Activated naive CD4-positive, alpha-beta T cell (primary cell): ENCODE results near the gene CEP120.
A peak's percentile ranks its signal among the peaks of the same experiment; 100 is the strongest.
"Not testable (repeated sequence)": the region's sequence is repeated elsewhere in the genome, so short reads cannot be mapped to it uniquely, and the experiment has no call there.

ENCODE experiments used
- DNase-seq, 4 experiments: peaks; one replicate each; lab custom pipeline; 2025; lab: John Stamatoyannopoulos, UW

CEP120 gene

GRCh38 chr5:123387313-123387712 lies 35.9 kb downstream of the CEP120 start:
- DNase-seq = no peak

- DNase-seq = no peak
Measured at GRCh38 chr5:123382252-123382651, 41.0 kb downstream of the CEP120 start.

GRCh38 chr5:123371575-123372179 lies 51.5 kb downstream of the CEP120 start:
- DNase-seq = peak in 2 of 4 experiments; percentile 1 to 16

GRCh38 chr5:123369371-123369968 lies 53.7 kb downstream of the CEP120 start:
- no peak for DNase-seq

GRCh38 chr5:123367739-123368138 lies 55.5 kb downstream of the CEP120 start:
- no peak for DNase-seq

- DNase-seq = no peak
Measured at GRCh38 chr5:123365156-123365555, 58.0 kb downstream of the CEP120 start.

GRCh38 chr5:123364441-123365155 lies 58.6 kb downstream of the CEP120 start:
- no peak for DNase-seq

- no peak for DNase-seq
Measured at GRCh38 chr5:123360910-123361309, 62.3 kb downstream of the CEP120 start.

- no peak for DNase-seq
Measured at GRCh38 chr5:123360201-123360571, 63.0 kb downstream of the CEP120 start.

GRCh38 chr5:123359454-123360200 lies 63.6 kb downstream of the CEP120 start:
- no peak for DNase-seq

- DNase-seq = no peak
Measured at GRCh38 chr5:123358751-123359150, 64.5 kb downstream of the CEP120 start.

- DNase-seq = no peak
Measured at GRCh38 chr5:123358304-123358703, 64.9 kb downstream of the CEP120 start.

GRCh38 chr5:123351820-123352219 lies 71.4 kb downstream of the CEP120 start:
- DNase-seq = no peak

- DNase-seq = no peak
Measured at GRCh38 chr5:123351240-123351639, 72.0 kb downstream of the CEP120 start.

GRCh38 chr5:123350742-123351141 lies 72.5 kb downstream of the CEP120 start:
- no peak for DNase-seq

GRCh38 chr5:123344816-123345426 lies 78.3 kb downstream of the CEP120 start:
- DNase-seq = no peak

- DNase-seq = no peak
Measured at GRCh38 chr5:123340928-123341327, 82.3 kb downstream of the CEP120 start.

GRCh38 chr5:123308377-123308776 lies 114.8 kb downstream of the CEP120 start:
- not testable (repeated sequence) for DNase-seq

- DNase-seq = no peak
Measured at GRCh38 chr5:123305751-123306150, 117.5 kb downstream of the CEP120 start.

- DNase-seq = no peak
Measured at GRCh38 chr5:123304777-123305316, 118.4 kb downstream of the CEP120 start.

- DNase-seq = no peak
Measured at GRCh38 chr5:123303802-123304201, 119.4 kb downstream of the CEP120 start.

GRCh38 chr5:123300266-123300665 lies 122.9 kb downstream of the CEP120 start:
- DNase-seq = no peak
